Lower leg skin (tissue), 3 donors: ENCODE measurements around the gene AIRE.

Experiments used
- CTCF ChIP-seq, 3 donors: fragments of 450-650 bp; IDR thresholded peaks; one replicate each; pipeline ENCODE4 v1.5.1; 2016; ENCODE audit warnings: antibody characterized with exemption in 3 of 3, mild to moderate bottlenecking in 3 of 3, moderate library complexity in 2 of 3
- POLR2A ChIP-seq, 2 donors: fragments of 450-650 bp; IDR thresholded peaks; one replicate each; pipeline ENCODE4 v1.6.1; 2016 to 2017; ENCODE audit warnings: antibody characterized with exemption in 2 of 2, mild to moderate bottlenecking in 1 of 2, moderate library complexity in 1 of 2

- no peak for TF ChIP-seq CTCF (IDR thresholded peaks at IDR 0.05)
- TF ChIP-seq POLR2A (IDR thresholded peaks at IDR 0.05): no peak
Observed at GRCh38 chr21:44334329-44335030, 48.8 kb downstream of the AIRE start.
